Peyer's patch (tissue), 4 donors: ENCODE results near the gene TRAPPC5.

Experiments
- POLR2A ChIP-seq, 2 donors: fragments of 450-650 bp; IDR thresholded peaks; one replicate each; pipeline ENCODE4 v1.5.1; 2017; ENCODE audit warnings: antibody characterized with exemption in 2 of 2, mild to moderate bottlenecking in 2 of 2, moderate library complexity in 2 of 2
- TF ChIP-seq, protein P1 (sequence below), 6 experiments: fragments of 450-650 bp in 4 of 6; fragments of 200-600 bp in 2 of 6; sonication (generic) in 1 of 6; IDR thresholded peaks; one replicate each; pipeline ENCODE4 v1.5.1; 2017 to 2019; ENCODE audit warnings: antibody characterized with exemption in 6 of 6, mild to moderate bottlenecking in 3 of 6, moderate library complexity in 1 of 6

GRCh38 chr19:7647156-7647555, 33.5 kb upstream of the TRAPPC5 start:
- TF ChIP-seq, protein P1, sequence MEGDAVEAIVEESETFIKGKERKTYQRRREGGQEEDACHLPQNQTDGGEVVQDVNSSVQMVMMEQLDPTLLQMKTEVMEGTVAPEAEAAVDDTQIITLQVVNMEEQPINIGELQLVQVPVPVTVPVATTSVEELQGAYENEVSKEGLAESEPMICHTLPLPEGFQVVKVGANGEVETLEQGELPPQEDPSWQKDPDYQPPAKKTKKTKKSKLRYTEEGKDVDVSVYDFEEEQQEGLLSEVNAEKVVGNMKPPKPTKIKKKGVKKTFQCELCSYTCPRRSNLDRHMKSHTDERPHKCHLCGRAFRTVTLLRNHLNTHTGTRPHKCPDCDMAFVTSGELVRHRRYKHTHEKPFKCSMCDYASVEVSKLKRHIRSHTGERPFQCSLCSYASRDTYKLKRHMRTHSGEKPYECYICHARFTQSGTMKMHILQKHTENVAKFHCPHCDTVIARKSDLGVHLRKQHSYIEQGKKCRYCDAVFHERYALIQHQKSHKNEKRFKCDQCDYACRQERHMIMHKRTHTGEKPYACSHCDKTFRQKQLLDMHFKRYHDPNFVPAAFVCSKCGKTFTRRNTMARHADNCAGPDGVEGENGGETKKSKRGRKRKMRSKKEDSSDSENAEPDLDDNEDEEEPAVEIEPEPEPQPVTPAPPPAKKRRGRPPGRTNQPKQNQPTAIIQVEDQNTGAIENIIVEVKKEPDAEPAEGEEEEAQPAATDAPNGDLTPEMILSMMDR (IDR thresholded peaks at IDR 0.05): no peak
- TF ChIP-seq POLR2A (IDR thresholded peaks at IDR 0.05): no peak
